Activated naive CD4-positive, alpha-beta T cell (primary cell): Measurements from ENCODE around the gene LRRC52.

ENCODE experiments used
- DNase-seq, 4 experiments: peaks; one replicate each; lab custom pipeline; 2025; lab: John Stamatoyannopoulos, UW

The LRRC52 gene

GRCh38 chr1:165537356-165538109, 6.3 kb upstream of the LRRC52 start:
- DNase-seq = no peak

GRCh38 chr1:165539306-165539705, 4.5 kb upstream of the LRRC52 start:
- no peak for DNase-seq

- no peak for DNase-seq
These were observed 3.9 kb upstream of the LRRC52 start for GRCh38 chr1:165539908-165540307.

GRCh38 chr1:165542015-165542631, 1.7 kb upstream of the LRRC52 start:
- DNase-seq = no peak

GRCh38 chr1:165542647-165543046, 1.2 kb upstream of the LRRC52 start:
- no peak for DNase-seq

GRCh38 chr1:165544996-165545395, 1.2 kb downstream of the LRRC52 start:
- DNase-seq = no peak

GRCh38 chr1:165545974-165546373, 2.2 kb downstream of the LRRC52 start:
- DNase-seq = no peak

- DNase-seq = no peak
These were observed 6.2 kb downstream of the LRRC52 start for GRCh38 chr1:165549973-165550372.

GRCh38 chr1:165551469-165551868, 7.7 kb downstream of the LRRC52 start:
- no peak for DNase-seq

- no peak for DNase-seq
These were observed 17.3 kb downstream of the LRRC52 start for GRCh38 chr1:165560883-165561656.

GRCh38 chr1:165562571-165562970, 18.8 kb downstream of the LRRC52 start:
- DNase-seq = no peak

GRCh38 chr1:165563551-165563950, 19.8 kb downstream of the LRRC52 start:
- no peak for DNase-seq

GRCh38 chr1:165564561-165564960, 20.8 kb downstream of the LRRC52 start:
- DNase-seq = no peak

- DNase-seq = no peak
These were observed 22.1 kb downstream of the LRRC52 start for GRCh38 chr1:165565751-165566490.

GRCh38 chr1:165570078-165570477, 26.3 kb downstream of the LRRC52 start:
- DNase-seq = no peak

- no peak for DNase-seq
These were observed 30.0 kb downstream of the LRRC52 start for GRCh38 chr1:165573787-165574186.

- no peak for DNase-seq
These were observed 30.5 kb downstream of the LRRC52 start for GRCh38 chr1:165574295-165574694.

- no peak for DNase-seq
These were observed 31.8 kb downstream of the LRRC52 start for GRCh38 chr1:165575468-165576099.

- no peak for DNase-seq
These were observed 32.7 kb downstream of the LRRC52 start for GRCh38 chr1:165576536-165576935.

- DNase-seq = no peak
These were observed 33.9 kb downstream of the LRRC52 start for GRCh38 chr1:165577707-165578106.

- DNase-seq = no peak
These were observed 37.4 kb downstream of the LRRC52 start for GRCh38 chr1:165580931-165581871.
